G401 (cell line): ENCODE measurements around the gene SERPINA3. TPM values are rescaled to one million over a fixed set of nuclear protein-coding genes. Genes with fewer than 3 reads are reported as not detected.
A peak's percentile ranks its signal among the peaks of the same experiment; 100 is the strongest.

Source experiments
- DNase-seq: peaks from one replicate; pipeline ENCODE4 v3.0.0-alpha.2; 2015; ENCODE audit warnings: low spot score
- in situ Hi-C: cut with HindIII; loops from 2 replicates; pipeline ENCODE4 v1.10.0; 2016; ENCODE audit warnings: low sequenced_read_pairs, mixed read lengths
- total RNA-seq: library from RNA; depleted of rRNA; stranded (reverse); fragments of >200 nt; shearing (Covaris generic); gene quantifications from 2 replicates; pipeline ENCODE4 v1.2.3, GENCODE V29; 2014; rRNA removed

Gene SERPINA3
- total RNA-seq, 1 experiment from 2014 or later: not detected

GRCh38 chr14:94671870-94672444 is 59.8 kb downstream of the SERPINA3 start:
- in situ Hi-C loops: no loop called here
- peak; percentile 2 for DNase-seq

- DNase-seq: no peak
- in situ Hi-C loops: no loop called here
Observed at GRCh38 chr14:94673071-94673470, 60.9 kb downstream of the SERPINA3 start.

Other genes starting within 250 kb of the SERPINA3 start
- gene SERPINA2, start 245.7 kb upstream of the SERPINA3 start, total RNA-seq: not detected in 2 replicates
- not detected in 2 replicates for gene SERPINA1, start 223.8 kb upstream of the SERPINA3 start, total RNA-seq
- not detected in 2 replicates for gene SERPINA11, start 159.6 kb upstream of the SERPINA3 start, total RNA-seq
- not detected in 2 replicates for gene SERPINA9, start 136.2 kb upstream of the SERPINA3 start, total RNA-seq
- gene SERPINA12, start 102.9 kb upstream of the SERPINA3 start, total RNA-seq: not detected in 2 replicates
- not detected in 2 replicates for gene SERPINA4, start 50.9 kb upstream of the SERPINA3 start, total RNA-seq
- not detected in 2 replicates for gene SERPINA5, start 31.0 kb upstream of the SERPINA3 start, total RNA-seq
- not detected in 2 replicates for gene GSC, start 157.7 kb downstream of the SERPINA3 start, total RNA-seq